NCI-H1436 treated with DMSO at 0.1 percent for 48 hours (cell line): ENCODE data around the gene SAT1.
"Not testable (repeated sequence)": the region's sequence is repeated elsewhere in the genome, so short reads cannot be mapped to it uniquely, and the experiment has no call there.

Source experiments
- DNase-seq: peaks from one replicate; lab custom pipeline; 2025; lab: John Stamatoyannopoulos, UW

SAT1 gene

GRCh38 chrX:23782863-23783588 lies at the start of gene SAT1:
SAT1 (plus strand) TSS chrX:23783173; CDS start chrX:23783352, 179 bp downstream.
- DNase-seq: peak; percentile 62

- DNase-seq: no peak
Measured at GRCh38 chrX:23736030-23736429, 46.9 kb upstream of the SAT1 start.

- DNase-seq: no peak
Measured at GRCh38 chrX:23737413-23737812, 45.6 kb upstream of the SAT1 start.

GRCh38 chrX:23742174-23742696 lies 40.7 kb upstream of the SAT1 start:
- DNase-seq: no peak

DNA sequence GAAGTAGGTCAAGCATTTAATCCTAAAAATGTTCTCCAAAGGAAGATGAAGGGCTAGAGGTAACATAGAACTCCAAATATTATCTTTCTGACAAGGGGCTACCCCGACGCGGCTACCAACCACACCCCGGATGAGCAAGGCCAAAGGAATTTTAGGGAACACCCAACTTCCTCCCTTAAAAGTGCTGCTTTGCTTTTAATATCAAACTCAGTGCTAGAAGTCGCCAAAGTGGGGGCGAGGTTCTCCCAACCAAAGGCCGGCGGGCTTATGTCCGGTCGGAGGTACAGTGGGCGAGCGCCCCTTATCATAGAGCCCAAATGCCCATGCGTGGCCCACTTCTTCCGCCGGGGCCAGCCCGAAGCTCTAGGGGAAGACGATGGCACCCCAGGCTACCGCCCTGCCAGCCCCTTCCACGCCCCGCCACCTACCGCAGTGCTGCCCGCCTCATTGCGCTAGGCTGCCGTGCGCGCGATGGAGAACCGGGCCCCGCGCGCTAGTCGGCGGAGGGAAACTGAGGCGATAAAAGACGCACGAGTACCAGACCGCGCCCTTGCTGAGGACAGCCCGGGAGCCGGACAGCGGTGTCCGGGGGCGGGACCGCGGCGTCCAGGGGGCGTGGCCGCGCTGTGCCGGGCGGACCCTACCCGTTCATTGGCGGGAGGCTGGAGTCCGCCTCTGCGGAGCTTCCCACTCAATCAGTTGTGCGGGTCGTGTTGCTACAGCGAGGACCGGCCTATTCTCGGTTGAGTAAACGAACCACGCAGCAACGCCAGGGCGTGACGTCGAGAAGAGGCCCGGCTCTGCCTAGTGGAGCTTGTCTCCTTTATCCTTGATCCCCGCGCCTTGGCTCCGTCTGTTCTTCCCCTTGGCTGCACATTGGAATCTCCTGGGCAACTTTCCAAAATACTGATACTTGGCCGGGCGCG lies 40.0 kb upstream of the SAT1 start, which contains the start of gene ACOT9:
ACOT9 (minus strand) TSS at position 580 of the 926 bp plus-strand sequence; CDS start at position 448, 132 bp downstream.
- no peak for DNase-seq

DNA sequence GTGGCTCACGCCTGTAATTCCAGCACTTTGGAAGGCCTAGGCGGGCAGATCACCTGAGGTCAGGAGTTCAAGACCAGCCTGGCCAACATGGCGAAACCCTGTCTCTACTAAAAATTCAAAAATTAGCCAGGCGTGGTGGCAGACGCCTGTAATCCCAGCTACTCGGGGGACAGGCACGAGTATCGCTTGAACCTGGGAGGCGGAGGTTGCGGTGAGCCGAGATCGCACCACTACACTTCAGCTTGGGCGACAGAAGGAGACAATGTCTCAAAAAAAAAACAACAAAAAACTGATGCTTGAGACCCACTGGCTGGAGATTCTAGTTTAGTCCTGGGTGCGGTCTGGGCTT lies 39.4 kb upstream of the SAT1 start:
- not testable (repeated sequence) for DNase-seq

DNA sequence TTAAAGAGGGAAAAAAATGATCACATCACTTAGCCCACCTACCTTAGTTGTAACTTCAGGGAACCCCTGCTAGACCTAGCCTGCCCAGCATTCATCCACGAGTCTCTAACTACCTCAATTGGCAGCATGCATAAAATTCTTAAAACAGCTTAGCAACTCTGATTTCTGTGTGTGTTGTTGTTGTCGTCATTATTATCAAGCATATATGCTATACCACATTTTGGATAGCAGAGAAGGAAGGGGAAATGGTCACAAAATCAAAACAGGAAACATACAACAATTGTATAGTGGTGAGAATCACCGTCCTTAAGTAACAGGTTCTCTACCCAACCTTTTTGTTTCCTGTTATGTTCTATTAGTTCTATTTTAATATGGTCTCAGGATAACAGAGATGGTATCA lies 37.2 kb upstream of the SAT1 start:
- DNase-seq: no peak

DNA sequence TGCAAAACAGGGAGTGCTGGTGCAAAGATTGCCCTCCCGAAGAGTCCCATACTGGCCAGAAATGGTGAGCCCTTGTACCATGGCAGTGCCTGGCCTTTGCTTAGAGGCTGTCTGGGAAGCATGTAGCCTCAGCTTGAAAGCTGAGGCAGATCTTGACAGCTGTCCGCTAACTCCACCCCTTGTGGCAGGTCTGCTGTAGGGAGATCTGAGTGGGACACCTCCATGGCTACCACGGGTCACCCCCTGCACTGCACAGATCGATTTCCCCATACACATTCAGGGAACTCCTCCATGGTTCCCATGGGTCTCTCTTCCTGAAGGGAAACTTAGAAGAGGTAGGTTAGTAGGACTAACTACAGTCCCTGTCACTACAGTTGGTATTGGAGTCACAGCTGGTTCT lies 33.8 kb upstream of the SAT1 start:
- no peak for DNase-seq

DNA sequence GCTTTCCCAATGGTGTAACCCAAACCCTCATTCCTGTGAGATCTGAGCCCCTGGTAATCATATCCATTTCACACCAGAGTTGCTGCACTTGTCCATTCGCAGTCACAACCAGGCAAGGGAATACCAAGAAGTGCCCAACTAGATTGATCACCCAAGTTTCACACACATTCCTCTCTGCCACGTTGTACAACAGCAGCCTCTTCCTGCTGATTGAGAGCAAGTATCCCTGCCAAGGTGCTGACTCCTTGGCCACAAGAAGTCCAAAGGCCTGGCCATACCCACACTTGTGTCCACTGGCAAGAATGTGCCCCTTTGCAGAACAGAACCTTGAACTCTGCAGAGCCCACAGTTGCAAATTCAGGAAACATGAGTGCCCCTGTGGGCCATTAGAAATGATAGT lies 33.4 kb upstream of the SAT1 start:
- no peak for DNase-seq

GRCh38 chrX:23752740-23753415 lies 30.1 kb upstream of the SAT1 start:
- DNase-seq: no peak

DNA sequence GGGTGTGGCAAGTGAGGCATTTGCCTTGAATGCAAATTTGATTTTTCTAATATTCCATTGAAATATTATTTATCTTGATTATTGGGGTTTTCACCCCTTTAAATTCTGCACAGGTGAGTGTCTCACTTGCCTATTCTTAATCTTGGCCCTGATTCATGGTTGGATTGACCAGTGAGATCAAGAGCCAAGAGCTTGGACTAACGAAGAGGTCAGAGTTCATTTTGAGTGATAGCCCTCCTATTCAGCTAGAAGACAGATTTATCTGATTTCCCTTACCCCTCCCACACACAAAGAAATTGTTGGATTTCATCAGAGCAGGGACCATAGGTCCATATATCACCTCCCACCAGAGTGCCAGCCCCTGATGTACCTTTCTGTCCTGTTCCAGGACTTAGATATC lies 28.3 kb upstream of the SAT1 start:
- no peak for DNase-seq

DNA sequence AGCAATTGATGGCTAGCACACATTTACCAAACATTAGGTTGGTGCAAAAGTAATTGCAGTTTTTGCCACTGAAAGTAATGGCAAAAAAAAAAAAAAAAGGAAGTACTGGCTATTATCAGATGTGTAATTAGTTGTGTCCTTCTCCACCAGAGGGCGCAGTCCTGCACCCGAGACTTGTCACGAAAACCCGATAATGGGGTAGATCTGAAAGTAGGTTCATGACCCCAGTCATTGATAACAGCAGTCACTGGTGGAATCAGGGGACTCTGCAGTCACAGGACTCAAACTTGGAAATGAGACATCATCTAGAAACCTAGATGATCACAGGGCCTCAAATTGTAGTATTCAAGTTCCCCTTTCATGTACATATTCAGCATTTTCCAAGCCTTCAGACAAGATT lies 26.8 kb upstream of the SAT1 start:
- no peak for DNase-seq

DNA sequence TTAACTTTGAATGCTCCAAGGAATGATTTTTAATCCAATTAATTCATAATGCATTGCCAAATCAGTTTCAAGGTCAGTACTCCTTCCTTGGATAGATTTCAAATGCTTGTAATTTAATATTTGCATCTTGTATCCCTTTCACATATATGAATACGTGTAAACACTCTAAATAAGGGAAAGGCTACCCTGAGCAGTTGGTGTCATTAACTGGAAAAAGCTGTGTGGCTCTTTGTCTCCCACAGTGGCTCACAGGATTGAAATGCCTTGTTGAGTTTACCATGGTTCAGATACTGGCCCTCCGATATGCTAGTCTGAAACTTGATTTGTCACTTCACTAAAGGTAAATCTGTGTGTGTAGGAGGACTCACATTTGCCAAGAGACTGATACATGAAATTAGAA lies 23.2 kb upstream of the SAT1 start:
- no peak for DNase-seq

GRCh38 chrX:23764188-23764984 lies 18.6 kb upstream of the SAT1 start:
- DNase-seq: no peak

- no peak for DNase-seq
Measured at GRCh38 chrX:23765449-23765848, 17.5 kb upstream of the SAT1 start.

DNA sequence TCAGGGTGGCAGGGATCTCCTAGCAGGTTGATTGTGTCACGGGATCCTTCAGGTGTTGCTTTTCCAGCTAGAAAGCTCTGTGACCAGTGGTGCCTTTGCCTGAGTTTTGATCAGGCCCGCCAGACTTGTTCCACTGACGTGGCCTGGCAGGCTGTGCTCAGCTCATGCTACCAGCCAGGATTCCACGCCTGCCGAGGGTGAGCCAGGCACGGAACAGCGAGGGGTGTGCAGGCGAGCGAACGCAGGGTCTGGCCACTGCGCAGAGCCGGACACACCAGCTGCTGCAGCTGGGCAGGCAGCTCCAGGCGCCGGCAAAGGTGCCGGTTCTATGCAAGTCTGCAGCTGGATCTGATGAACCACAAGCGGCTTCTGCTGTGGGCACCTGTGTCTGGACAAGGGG lies 17.1 kb upstream of the SAT1 start:
- DNase-seq: no peak

DNA sequence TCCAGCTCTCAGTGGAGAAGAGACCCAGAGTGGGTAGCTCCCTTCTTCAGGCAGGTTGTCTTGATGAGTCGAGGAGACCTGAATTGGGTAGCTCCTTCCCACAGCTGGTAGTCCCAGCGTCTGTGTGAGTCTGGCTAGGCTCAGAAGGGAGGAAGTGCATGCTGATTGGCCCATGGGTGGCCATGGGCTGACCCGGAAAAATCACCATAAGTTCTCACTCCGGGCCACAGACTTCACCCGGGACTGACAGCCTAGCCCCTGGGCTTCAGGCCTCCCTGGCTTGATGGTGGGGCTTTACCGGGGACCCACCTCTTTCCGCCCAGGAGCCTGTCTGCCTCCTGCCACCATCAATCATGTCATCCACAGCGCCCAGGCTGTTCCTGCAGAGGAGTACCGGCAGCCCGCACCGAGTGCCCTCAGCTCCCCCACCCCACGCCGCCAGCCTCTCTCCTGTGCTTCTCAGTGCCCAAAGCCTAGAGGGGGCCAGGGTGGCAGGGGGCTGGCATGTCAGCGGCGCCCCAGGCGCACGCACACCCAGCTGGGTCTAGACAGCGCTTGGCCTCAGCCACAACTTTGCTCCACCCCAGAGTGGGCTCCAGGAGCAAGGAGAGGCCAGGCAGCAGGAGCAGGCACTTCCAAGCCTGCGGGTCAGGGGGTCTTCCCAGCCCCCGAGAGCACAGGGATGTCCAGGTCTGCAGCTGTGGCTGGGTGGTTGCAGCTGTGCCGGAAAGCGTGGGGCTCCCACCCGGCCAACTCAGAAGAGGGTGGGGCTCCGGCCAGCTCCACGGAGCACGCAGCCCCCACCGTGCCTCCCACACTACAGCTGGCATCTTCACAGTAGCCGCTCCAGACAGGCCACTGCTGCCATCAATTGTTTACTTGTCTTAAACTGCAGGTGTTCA lies 16.1 kb upstream of the SAT1 start:
- no peak for DNase-seq

DNA sequence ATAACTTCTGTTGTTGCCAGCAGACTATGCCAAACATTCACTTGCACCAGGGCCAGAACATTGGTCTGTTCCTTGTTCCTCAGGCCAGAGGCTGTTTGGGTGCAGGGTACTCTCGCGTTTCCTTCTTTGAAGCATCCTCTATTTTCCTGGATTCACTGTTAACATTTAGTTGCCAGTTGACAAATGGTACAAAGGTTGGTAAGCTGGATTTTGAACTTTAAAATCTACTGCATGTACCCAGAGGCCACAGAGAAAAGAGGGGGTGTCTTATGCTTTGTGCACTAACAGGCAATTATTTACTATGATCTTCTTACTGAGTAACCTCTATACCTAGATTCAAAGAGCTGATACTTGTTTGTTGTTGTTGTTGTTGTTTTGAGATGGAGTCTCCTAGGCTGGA lies 12.8 kb upstream of the SAT1 start:
- DNase-seq: no peak

GRCh38 chrX:23771086-23771485 lies 11.9 kb upstream of the SAT1 start:
- not testable (repeated sequence) for DNase-seq

- DNase-seq: no peak
Measured at GRCh38 chrX:23773601-23774175, 9.3 kb upstream of the SAT1 start.
